Fibroblast of the aortic adventitia (primary cell): Measurements from ENCODE around the gene PARD3B. TPM values are rescaled to one million over a fixed set of nuclear protein-coding genes. Genes with fewer than 3 reads are reported as not detected.

Source experiments
- DNase-seq: peaks from one replicate; pipeline ENCODE4 v3.0.0-alpha.2; 2010; ENCODE audit warnings: low read depth
- H3K4me3 ChIP-seq: 2 replicates; pipeline ENCODE4 v1.5.1; 2011; ENCODE audit warnings: low read depth, mild to moderate bottlenecking, control low read depth, low read length, moderate library complexity
- CTCF ChIP-seq: IDR thresholded peaks from 2 replicates; pipeline ENCODE4 v1.5.1; 2011; ENCODE audit warnings: mild to moderate bottlenecking, low read length, control low read depth, inconsistent platforms; ENCODE audit not compliant: insufficient read depth
- total RNA-seq: library from RNA; depleted of rRNA; stranded (reverse); fragments of >200 nt; gene quantifications from 2 replicates; pipeline ENCODE4 v1.2.3, GENCODE V29; 2012; ENCODE audit warnings: low replicate concordance

PARD3B gene
- total RNA-seq, 1 donor = 15.9 TPM

GRCh38 chr2:204860274-204860673 lies 315.0 kb downstream of the PARD3B start:
- H3K4me3 ChIP-seq = no peak overlapping the region
- peak; percentile 18 for DNase-seq
- no peak for TF ChIP-seq CTCF

GRCh38 chr2:204862809-204863208 lies 317.5 kb downstream of the PARD3B start:
- no peak overlapping the region for H3K4me3 ChIP-seq
- DNase-seq = no peak
- no peak for TF ChIP-seq CTCF

GRCh38 chr2:204863336-204863735 lies 318.1 kb downstream of the PARD3B start:
- DNase-seq = no peak
- no peak overlapping the region for H3K4me3 ChIP-seq
- no peak for TF ChIP-seq CTCF

- peak; percentile 36 for DNase-seq
- H3K4me3 ChIP-seq = no peak overlapping the region
- no peak for TF ChIP-seq CTCF
Measured at GRCh38 chr2:204869132-204869823, 324.0 kb downstream of the PARD3B start.

- no peak for TF ChIP-seq CTCF
- DNase-seq = no peak
- no peak overlapping the region for H3K4me3 ChIP-seq
Measured at GRCh38 chr2:204870053-204870452, 324.8 kb downstream of the PARD3B start.

- no peak overlapping the region for H3K4me3 ChIP-seq
- peak; percentile 50 for TF ChIP-seq CTCF
- DNase-seq = peak; percentile 71
Measured at GRCh38 chr2:204871231-204871953, 326.1 kb downstream of the PARD3B start.

- no peak for TF ChIP-seq CTCF
- H3K4me3 ChIP-seq = no peak overlapping the region
- DNase-seq = no peak
Measured at GRCh38 chr2:204876311-204876710, 331.0 kb downstream of the PARD3B start.
